ENCODE data around the gene PPP1R1A.

GRCh38 chr12:54628186-54628846, 39.9 kb upstream of the PPP1R1A start:
- TF ChIP-seq CTCF (IDR thresholded peaks at IDR 0.05) (no peak), EZH2 (IDR thresholded peaks at IDR 0.05; ENCODE audit: borderline replicate concordance, insufficient read depth, low read depth, low read length, poor library complexity, severe bottlenecking) (no peak)

Measured in B cell (primary cell).